GM23338 (cell line): Measurements from ENCODE around the gene RAD21L1. TPM values are rescaled to one million over a fixed set of nuclear protein-coding genes. Genes with fewer than 3 reads are reported as not detected.

Source experiments
- ATAC-seq: fragments of 200-7000 bp; cut with Tn5 transposase; 3 replicates; pipeline ENCODE4 v1.9.1; 2020
- DNase-seq: peaks from one replicate; pipeline ENCODE4 v3.0.0-alpha.2; 2015; ENCODE audit warnings: low spot score
- H2AFZ ChIP-seq: fragments of 200-600 bp; sonication (generic); 2 replicates; pipeline ENCODE4 v1.8.0; 2016; ENCODE audit warnings: antibody characterized with exemption, mild to moderate bottlenecking, moderate library complexity
- H3F3A ChIP-seq: fragments of 200-600 bp; sonication (generic); replicated peaks from 2 replicates; pipeline ENCODE4 v1.8.0; 2017; ENCODE audit warnings: antibody characterized with exemption, mixed run types, low read depth
- H3K27ac ChIP-seq: fragments of 200-600 bp; sonication (generic); 2 replicates; pipeline ENCODE4 v1.6.1; 2016; ENCODE audit warnings: low read depth
- H3K27me3 ChIP-seq: fragments of 200-600 bp; sonication (generic); 2 replicates; pipeline ENCODE4 v1.8.0; 2016; ENCODE audit warnings: mild to moderate bottlenecking, mixed run types, moderate library complexity; ENCODE audit not compliant: insufficient read depth
- H3K36me3 ChIP-seq: fragments of 200-600 bp; sonication (generic); 2 replicates; pipeline ENCODE4 v1.8.0; 2016; ENCODE audit warnings: mild to moderate bottlenecking; ENCODE audit not compliant: insufficient read depth
- H3K4me1 ChIP-seq: fragments of 200-600 bp; sonication (generic); 2 replicates; pipeline ENCODE4 v1.8.0; 2016; ENCODE audit warnings: mild to moderate bottlenecking, moderate library complexity; ENCODE audit not compliant: insufficient read depth
- H3K4me2 ChIP-seq: fragments of 200-600 bp; sonication (generic); 2 replicates; pipeline ENCODE4 v1.7.1; 2017; ENCODE audit warnings: mixed run types
- H3K4me3 ChIP-seq: fragments of 200-600 bp; sonication (generic); 2 replicates; pipeline ENCODE4 v1.6.1; 2016; ENCODE audit warnings: mixed run types
- H3K79me2 ChIP-seq: fragments of 200-600 bp; sonication (generic); replicated peaks from 2 replicates; pipeline ENCODE4 v1.8.0; 2017; ENCODE audit warnings: mild to moderate bottlenecking; ENCODE audit not compliant: insufficient read depth
- H3K9me2 ChIP-seq: fragments of 200-600 bp; sonication (generic); 2 replicates; pipeline ENCODE4 v1.8.0; 2017; ENCODE audit not compliant: insufficient read depth
- H4K20me1 ChIP-seq: fragments of 200-600 bp; sonication (generic); replicated peaks from 2 replicates; pipeline ENCODE4 v1.8.0; 2017; ENCODE audit warnings: mild to moderate bottlenecking; ENCODE audit not compliant: insufficient read depth
- H3K27ac Mint-ChIP-seq: 2 replicates; pipeline ENCODE4 v1.8.0; 2020; ENCODE audit warnings: inconsistent platforms, mild to moderate bottlenecking, moderate library complexity, mixed read lengths
- H3K27me3 Mint-ChIP-seq: 3 replicates; pipeline ENCODE4 v1.8.0; 2022; ENCODE audit warnings: low read depth, mild to moderate bottlenecking, moderate library complexity, mixed read lengths, inconsistent platforms; ENCODE audit not compliant: insufficient read depth, poor library complexity
- H3K36me3 Mint-ChIP-seq: 3 replicates; pipeline ENCODE4 v1.8.0; 2021; ENCODE audit warnings: low read depth, mild to moderate bottlenecking, inconsistent platforms, moderate library complexity, mixed read lengths
- H3K4me1 Mint-ChIP-seq: 3 replicates; pipeline ENCODE4 v1.8.0; 2020; ENCODE audit warnings: mild to moderate bottlenecking, inconsistent platforms, mixed read lengths
- H3K4me3 Mint-ChIP-seq: 3 replicates; pipeline ENCODE4 v1.8.0; 2021; ENCODE audit warnings: moderate library complexity, mild to moderate bottlenecking, inconsistent platforms, mixed read lengths
- H3K9me3 Mint-ChIP-seq: 3 replicates; pipeline ENCODE4 v1.8.0; 2020; ENCODE audit warnings: moderate library complexity, mild to moderate bottlenecking, inconsistent platforms, mixed read lengths
- CREB1 ChIP-seq: fragments of 250-450 bp; sonication (Bioruptor Pico); IDR thresholded peaks from 2 replicates; pipeline ENCODE4 v1.5.0; 2020; ENCODE audit warnings: low read depth, mild to moderate bottlenecking, moderate library complexity
- CTCF ChIP-seq, 2 experiments: fragments of 200-600 bp in 1 of 2; sonication (generic) in 1 of 2; conservative IDR thresholded peaks; 2 replicates each; pipeline versions ENCODE4 v1.5.1 to v1.6.1; 2016 to 2017; ENCODE audit warnings: antibody characterized with exemption in 2 of 2, low read depth in 2 of 2, mild to moderate bottlenecking in 2 of 2, moderate library complexity in 1 of 2
- ETS1 ChIP-seq: IDR thresholded peaks from 2 replicates; pipeline ENCODE4 v1.6.1; 2016; ENCODE audit warnings: antibody characterized with exemption
- EZH2 ChIP-seq: fragments of 200-600 bp; sonication (generic); IDR thresholded peaks from one replicate; pipeline ENCODE4 v1.8.0; 2017; ENCODE audit warnings: antibody characterized with exemption, mild to moderate bottlenecking, low read depth; ENCODE audit not compliant: unreplicated experiment
- EZH2phosphoT487 ChIP-seq: fragments of 200-600 bp; sonication (generic); IDR thresholded peaks from one replicate; pipeline ENCODE4 v1.8.1; 2018; ENCODE audit warnings: antibody characterized with exemption; ENCODE audit not compliant: unreplicated experiment
- JUNB ChIP-seq: IDR thresholded peaks from one replicate; pipeline ENCODE4 v1.6.1; 2016; ENCODE audit warnings: antibody characterized with exemption; ENCODE audit not compliant: unreplicated experiment
- NANOG ChIP-seq: IDR thresholded peaks from 2 replicates; pipeline ENCODE4 v1.6.1; 2016; ENCODE audit warnings: antibody characterized with exemption, borderline replicate concordance
- POLR2AphosphoS5 ChIP-seq: IDR thresholded peaks from 2 replicates; pipeline ENCODE4 v1.6.1; 2016; ENCODE audit warnings: antibody characterized with exemption, low read depth
- REST ChIP-seq: IDR thresholded peaks from one replicate; pipeline ENCODE4 v1.6.1; 2018; ENCODE audit warnings: antibody characterized with exemption; ENCODE audit not compliant: unreplicated experiment
- STAT1 ChIP-seq: IDR thresholded peaks from one replicate; pipeline ENCODE4 v1.6.1; 2016; ENCODE audit warnings: antibody characterized with exemption; ENCODE audit not compliant: unreplicated experiment
- ZNF114 ChIP-seq: fragments of 250-450 bp; sonication (Bioruptor Pico); IDR thresholded peaks from 2 replicates; pipeline ENCODE4 v1.5.0; 2020; ENCODE audit warnings: mild to moderate bottlenecking, moderate library complexity
- ZNF331 ChIP-seq: fragments of 250-450 bp; sonication (Bioruptor Pico); IDR thresholded peaks from 2 replicates; pipeline ENCODE4 v1.5.0; 2020; ENCODE audit warnings: low read depth, mild to moderate bottlenecking, moderate library complexity
- ZNF462 ChIP-seq: fragments of 250-450 bp; sonication (Bioruptor Pico); IDR thresholded peaks from 2 replicates; pipeline ENCODE4 v1.5.0; 2020; ENCODE audit warnings: mild to moderate bottlenecking, moderate library complexity
- polyA plus RNA-seq: library from polyadenylated mRNA; unstranded; fragments of >200 nt; fragmentation: Nextera tagmentation; extraction: Ambion mirVana; gene quantifications from 2 replicates; pipeline ENCODE4 v1.2.1, GENCODE V29; 2016
- total RNA-seq: library from RNA; depleted of rRNA; stranded (reverse); fragments of >200 nt; shearing (Covaris generic); gene quantifications from 2 replicates; pipeline ENCODE4 v1.2.3, GENCODE V29; 2014

RAD21L1 gene
- total and polyA plus RNA-seq, 2 experiments from 2014 or later: 0.10 to 0.95 TPM

- H3K4me2 ChIP-seq: no peak overlapping the region
- H3F3A ChIP-seq: no peaks in the 10 kb centered on the region
- no peak overlapping the region for H3K27ac ChIP-seq
- ATAC-seq: no peak
- TF ChIP-seq CTCF (conservative IDR thresholded peaks at IDR 0.05; ENCODE audit: low read depth in 2 of 2): no peak
- TF ChIP-seq EZH2: no peak
- TF ChIP-seq JUNB: no peak
- no peak for TF ChIP-seq NANOG
- TF ChIP-seq POLR2AphosphoS5: no peak
- no peak for TF ChIP-seq CREB1 (CRISPR knock-in tag)
- no peak for TF ChIP-seq REST
- no peak for TF ChIP-seq ZNF331 (CRISPR knock-in tag)
- TF ChIP-seq ZNF114: no peak
- TF ChIP-seq EZH2phosphoT487: no peak
- TF ChIP-seq STAT1: no peak
- TF ChIP-seq ETS1: no peak
- TF ChIP-seq ZNF462 (CRISPR knock-in tag): no peak
- H3K9me3 Mint-ChIP-seq: no peaks in the 10 kb centered on the region
- H3K36me3 Mint-ChIP-seq: no peaks in the 10 kb centered on the region
- no peak overlapping the region for H3K4me3 ChIP-seq
- H3K79me2 ChIP-seq: no peaks in the 10 kb centered on the region
- no peaks in the 10 kb centered on the region for H3K36me3 ChIP-seq
- H3K27me3 Mint-ChIP-seq: peaks cover 7% of the 10 kb centered on the region
- no peaks in the 10 kb centered on the region for H3K9me2 ChIP-seq
- 0 out of 2 replicates have a peak, but pooled peaks cover 2% of the 10 kb centered on the region for H4K20me1 ChIP-seq
- no peak overlapping the region for H2AFZ ChIP-seq
- no peak for DNase-seq
- H3K27ac Mint-ChIP-seq: no peak overlapping the region
- H3K27me3 ChIP-seq: 0 out of 2 replicates have a peak, but pooled peaks cover 3% of the 10 kb centered on the region
- peaks cover 7% of the 10 kb centered on the region for H3K4me1 Mint-ChIP-seq
- no peak overlapping the region for H3K4me3 Mint-ChIP-seq
- H3K4me1 ChIP-seq: peaks cover 2% of the 10 kb centered on the region
Observed at GRCh38 chr20:1272368-1273100, 46.7 kb downstream of the RAD21L1 start.
